K562 (cell line): Measurements from ENCODE around the gene SLC4A1. TPM values are rescaled to one million over a fixed set of nuclear protein-coding genes. Genes with fewer than 3 reads are reported as not detected.

Source experiments
- ETV1 ChIP-seq: fragments of 450-650 bp; conservative IDR thresholded peaks from 2 replicates; pipeline ENCODE4 v1.6.1; 2016; ENCODE audit warnings: missing genetic modification characterization, control low read depth, low read depth, missing compliant biosample characterization
- ETV6 ChIP-seq, 3 experiments: fragments of 150-350 bp in 1 of 3; sonication (generic) in 1 of 3; formaldehyde crosslinking in 1 of 3; IDR thresholded peaks; 2 replicates each; pipeline versions ENCODE4 v1.6.1 to v1.8.0; 2014 to 2022; ENCODE audit warnings: borderline replicate concordance in 2 of 3, low read depth in 2 of 3, antibody characterized with exemption in 1 of 3, low read length in 1 of 3, mild to moderate bottlenecking in 1 of 3, missing genetic modification reagents in 1 of 3
- KLF1 ChIP-seq: fragments of 450-650 bp; IDR thresholded peaks from 2 replicates; pipeline ENCODE4 v1.6.1; 2016; ENCODE audit warnings: missing genetic modification characterization, missing compliant biosample characterization
- KLF16 ChIP-seq: IDR thresholded peaks from 2 replicates; pipeline ENCODE4 v1.6.1; 2016; ENCODE audit warnings: antibody characterized with exemption
- NCOA2 ChIP-seq, 2 experiments: fragments of 450-650 bp; IDR thresholded peaks; 2 replicates each; pipeline ENCODE4 v1.6.1; 2018; ENCODE audit warnings: mild to moderate bottlenecking in 2 of 2, moderate library complexity in 1 of 2; ENCODE audit not compliant: partially characterized antibody in 2 of 2
- PRPF4 ChIP-seq: fragments of 200-400 bp; formaldehyde crosslinking; IDR thresholded peaks from one replicate; pipeline ENCODE4 v1.6.1; 2017; ENCODE audit warnings: low read length, low read depth, mild to moderate bottlenecking; ENCODE audit not compliant: insufficient read depth, poor library complexity, severe bottlenecking
- RHOXF2B ChIP-seq: fragments of 250-450 bp; sonication (Bioruptor Pico); conservative IDR thresholded peaks from 2 replicates; pipeline ENCODE4 v1.5.1; 2021
- SIN3B ChIP-seq: fragments of 450-650 bp; IDR thresholded peaks from 2 replicates; pipeline ENCODE4 v1.6.1; 2017; ENCODE audit warnings: low read depth, mild to moderate bottlenecking, moderate library complexity
- THAP7 ChIP-seq: fragments of 250-450 bp; sonication (Bioruptor Pico); IDR thresholded peaks from 2 replicates; pipeline ENCODE4 v1.5.0; 2021
- ZBTB1 ChIP-seq: sonication (generic); formaldehyde crosslinking; IDR thresholded peaks from 2 replicates; pipeline ENCODE4 v1.8.1; 2023; ENCODE audit warnings: missing genetic modification reagents, low read depth, mild to moderate bottlenecking, borderline replicate concordance
- ZNF134 ChIP-seq: fragments of 250-450 bp; sonication (Bioruptor Pico); conservative IDR thresholded peaks from 2 replicates; pipeline ENCODE4 v1.4.0; 2020
- ZNF639 ChIP-seq, 2 experiments: fragments of 200-800 bp in 1 of 2; sonication (Bioruptor generic) in 1 of 2; sonication (generic) in 1 of 2; formaldehyde crosslinking in 1 of 2; IDR thresholded peaks in 1 of 2; conservative IDR thresholded peaks in 1 of 2; 2 replicates each; pipeline versions ENCODE4 v1.5.0 to v1.6.1; 2016 to 2020; ENCODE audit warnings: missing compliant biosample characterization in 1 of 2, missing genetic modification characterization in 1 of 2, missing genetic modification reagents in 1 of 2
- ZNF699 ChIP-seq: fragments of 250-450 bp; sonication (Bioruptor Pico); IDR thresholded peaks from 2 replicates; pipeline ENCODE4 v1.8.0; 2021; ENCODE audit warnings: mild to moderate bottlenecking, moderate library complexity; ENCODE audit not compliant: insufficient replicate concordance
- polyA plus RNA-seq, 8 experiments: library from polyadenylated mRNA; depleted of rRNA in 4 of 8; stranded (reverse) in 5 of 8; unstranded in 3 of 8; fragments of >200 nt; fragmentation: Nextera tagmentation in 2 of 8; fragmentation: Illumina TruSeq in 1 of 8; extraction: Ambion mirVana in 2 of 8; extraction: Trizol in 1 of 8; gene quantifications; 2 replicates each; pipeline versions ENCODE4 v1.2.1 to v1.2.3, GENCODE V29; 2011 to 2014; ENCODE audit warnings: inconsistent platforms in 1 of 8, missing spikeins in 1 of 8
- total RNA-seq, 7 experiments: library from RNA; depleted of rRNA in 6 of 7; stranded (reverse); fragments of >200 nt in 6 of 7; fragmentation: Illumina TruSeq in 2 of 7; extraction: Trizol in 2 of 7; gene quantifications; 2 replicates each; pipeline versions ENCODE4 v1.2.1 to v1.2.3, GENCODE V29; 2011 to 2021; ENCODE audit warnings: low replicate concordance in 1 of 7
- TF ChIP-seq, protein P1 (sequence below), 2 experiments: IDR thresholded peaks; 2 replicates each; pipeline ENCODE4 v1.6.1; 2011; ENCODE audit warnings: borderline replicate concordance in 1 of 2, control low read depth in 1 of 2, low read depth in 1 of 2, low read length in 1 of 2, mild to moderate bottlenecking in 1 of 2, mixed read lengths in 1 of 2, moderate library complexity in 1 of 2; ENCODE audit not compliant: insufficient read depth in 1 of 2, insufficient read length in 1 of 2, poor library complexity in 1 of 2, severe bottlenecking in 1 of 2; ENCODE audit errors: extremely low read depth in 1 of 2
- TF ChIP-seq, protein P2 (sequence below): sonication (generic); formaldehyde crosslinking; IDR thresholded peaks from 2 replicates; pipeline ENCODE4 v1.8.1; 2023; ENCODE audit warnings: missing genetic modification reagents, mild to moderate bottlenecking, borderline replicate concordance
- TF ChIP-seq, protein P3 (sequence below): fragments of 450-650 bp; IDR thresholded peaks from 2 replicates; pipeline ENCODE4 v1.6.1; 2016; ENCODE audit warnings: missing biosample characterization, missing genetic modification characterization

The SLC4A1 gene
- total and polyA plus RNA-seq, 9 of the 15 experiments (the other 6 are each of a cell fraction or from before 2014, with no cell fraction given), result 0.14 to 1.00 (median 0.53) TPM

DNA sequence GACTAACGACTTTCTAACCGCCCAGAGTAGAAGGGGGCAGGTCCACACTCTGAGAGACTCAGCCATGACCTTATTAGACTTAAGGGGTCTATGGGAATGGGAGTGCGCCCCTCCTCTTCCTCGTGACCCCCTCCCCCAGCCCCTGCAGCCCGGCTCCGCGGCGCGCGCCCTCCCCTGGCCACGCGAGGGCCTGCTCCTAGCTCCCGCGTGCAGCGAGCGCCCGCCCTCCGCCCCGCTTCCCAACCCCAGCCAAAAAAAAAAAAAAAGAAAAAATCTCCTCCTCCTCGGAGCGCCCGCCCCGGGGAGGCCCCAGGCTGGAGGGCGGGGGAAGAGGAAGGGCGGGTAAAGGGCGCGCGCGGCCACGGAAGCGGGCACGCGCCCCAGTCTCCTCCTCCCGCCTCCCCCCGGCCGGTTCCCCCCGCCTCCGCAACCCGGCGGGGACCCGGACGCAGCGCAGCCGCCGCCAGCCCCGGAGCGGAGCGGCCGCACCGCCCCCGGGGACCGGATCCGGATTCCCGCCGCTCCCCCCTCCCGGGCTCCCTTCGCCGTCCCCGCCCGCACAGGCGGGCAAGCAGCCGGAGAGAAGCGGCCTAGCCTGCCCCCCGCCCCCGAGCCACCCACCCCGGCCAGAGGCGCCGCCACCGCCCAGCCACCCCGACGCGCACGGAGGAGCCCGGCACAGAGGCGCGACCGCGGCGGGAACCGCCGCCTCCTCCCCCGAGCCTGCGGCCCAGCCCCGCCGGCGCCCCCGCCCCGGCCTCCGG lies 49.4 kb downstream of the SLC4A1 start (continued):
- TF ChIP-seq ZNF639 (CRISPR knock-in tag; conservative IDR thresholded peaks at IDR 0.05 in 1 of 2, IDR thresholded peaks at IDR 0.05 in 1 of 2), result peak in 1 of 2 experiments; percentile 99; a peak in 2 of 4 replicates
- TF ChIP-seq, protein P1, sequence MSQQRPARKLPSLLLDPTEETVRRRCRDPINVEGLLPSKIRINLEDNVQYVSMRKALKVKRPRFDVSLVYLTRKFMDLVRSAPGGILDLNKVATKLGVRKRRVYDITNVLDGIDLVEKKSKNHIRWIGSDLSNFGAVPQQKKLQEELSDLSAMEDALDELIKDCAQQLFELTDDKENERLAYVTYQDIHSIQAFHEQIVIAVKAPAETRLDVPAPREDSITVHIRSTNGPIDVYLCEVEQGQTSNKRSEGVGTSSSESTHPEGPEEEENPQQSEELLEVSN (IDR thresholded peaks at IDR 0.05; ENCODE audit: borderline replicate concordance in 1 of 2, extremely low read depth in 1 of 2, insufficient read depth in 1 of 2, insufficient read length in 1 of 2, low read depth in 1 of 2, low read length in 1 of 2, poor library complexity in 1 of 2, severe bottlenecking in 1 of 2), result peak; percentile 27 to 73
- no peak for TF ChIP-seq ZNF699 (CRISPR knock-in tag)
- no peak for TF ChIP-seq NCOA2 (IDR thresholded peaks at IDR 0.05; ENCODE audit: partially characterized antibody in 2 of 2)
- TF ChIP-seq KLF16, result no peak
- TF ChIP-seq ZBTB1 (CRISPR knock-in tag), result peak; percentile 93
- TF ChIP-seq ZNF134 (CRISPR knock-in tag), result no peak
- TF ChIP-seq, protein P2, sequence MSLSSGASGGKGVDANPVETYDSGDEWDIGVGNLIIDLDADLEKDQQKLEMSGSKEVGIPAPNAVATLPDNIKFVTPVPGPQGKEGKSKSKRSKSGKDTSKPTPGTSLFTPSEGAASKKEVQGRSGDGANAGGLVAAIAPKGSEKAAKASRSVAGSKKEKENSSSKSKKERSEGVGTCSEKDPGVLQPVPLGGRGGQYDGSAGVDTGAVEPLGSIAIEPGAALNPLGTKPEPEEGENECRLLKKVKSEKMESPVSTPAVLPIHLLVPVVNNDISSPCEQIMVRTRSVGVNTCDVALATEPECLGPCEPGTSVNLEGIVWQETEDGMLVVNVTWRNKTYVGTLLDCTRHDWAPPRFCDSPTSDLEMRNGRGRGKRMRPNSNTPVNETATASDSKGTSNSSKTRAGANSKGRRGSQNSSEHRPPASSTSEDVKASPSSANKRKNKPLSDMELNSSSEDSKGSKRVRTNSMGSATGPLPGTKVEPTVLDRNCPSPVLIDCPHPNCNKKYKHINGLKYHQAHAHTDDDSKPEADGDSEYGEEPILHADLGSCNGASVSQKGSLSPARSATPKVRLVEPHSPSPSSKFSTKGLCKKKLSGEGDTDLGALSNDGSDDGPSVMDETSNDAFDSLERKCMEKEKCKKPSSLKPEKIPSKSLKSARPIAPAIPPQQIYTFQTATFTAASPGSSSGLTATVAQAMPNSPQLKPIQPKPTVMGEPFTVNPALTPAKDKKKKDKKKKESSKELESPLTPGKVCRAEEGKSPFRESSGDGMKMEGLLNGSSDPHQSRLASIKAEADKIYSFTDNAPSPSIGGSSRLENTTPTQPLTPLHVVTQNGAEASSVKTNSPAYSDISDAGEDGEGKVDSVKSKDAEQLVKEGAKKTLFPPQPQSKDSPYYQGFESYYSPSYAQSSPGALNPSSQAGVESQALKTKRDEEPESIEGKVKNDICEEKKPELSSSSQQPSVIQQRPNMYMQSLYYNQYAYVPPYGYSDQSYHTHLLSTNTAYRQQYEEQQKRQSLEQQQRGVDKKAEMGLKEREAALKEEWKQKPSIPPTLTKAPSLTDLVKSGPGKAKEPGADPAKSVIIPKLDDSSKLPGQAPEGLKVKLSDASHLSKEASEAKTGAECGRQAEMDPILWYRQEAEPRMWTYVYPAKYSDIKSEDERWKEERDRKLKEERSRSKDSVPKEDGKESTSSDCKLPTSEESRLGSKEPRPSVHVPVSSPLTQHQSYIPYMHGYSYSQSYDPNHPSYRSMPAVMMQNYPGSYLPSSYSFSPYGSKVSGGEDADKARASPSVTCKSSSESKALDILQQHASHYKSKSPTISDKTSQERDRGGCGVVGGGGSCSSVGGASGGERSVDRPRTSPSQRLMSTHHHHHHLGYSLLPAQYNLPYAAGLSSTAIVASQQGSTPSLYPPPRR (CRISPR knock-in tag), result no peak
- TF ChIP-seq, protein P3, sequence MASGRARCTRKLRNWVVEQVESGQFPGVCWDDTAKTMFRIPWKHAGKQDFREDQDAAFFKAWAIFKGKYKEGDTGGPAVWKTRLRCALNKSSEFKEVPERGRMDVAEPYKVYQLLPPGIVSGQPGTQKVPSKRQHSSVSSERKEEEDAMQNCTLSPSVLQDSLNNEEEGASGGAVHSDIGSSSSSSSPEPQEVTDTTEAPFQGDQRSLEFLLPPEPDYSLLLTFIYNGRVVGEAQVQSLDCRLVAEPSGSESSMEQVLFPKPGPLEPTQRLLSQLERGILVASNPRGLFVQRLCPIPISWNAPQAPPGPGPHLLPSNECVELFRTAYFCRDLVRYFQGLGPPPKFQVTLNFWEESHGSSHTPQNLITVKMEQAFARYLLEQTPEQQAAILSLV, result no peak
- TF ChIP-seq SIN3B, result no peak
- TF ChIP-seq RHOXF2B (CRISPR knock-in tag), result no peak
- no peak for TF ChIP-seq ETV6 (IDR thresholded peaks at IDR 0.05; ENCODE audit: borderline replicate concordance in 1 of 2, low read depth in 2 of 2, low read length in 1 of 2)
- TF ChIP-seq ETV6 (CRISPR knock-in tag; IDR thresholded peaks at IDR 0.05; ENCODE audit: borderline replicate concordance), result no peak
- TF ChIP-seq KLF1 (tag), result no peak
- peak; percentile 49 for TF ChIP-seq PRPF4
- no peak for TF ChIP-seq ETV1 (tag)
- no peak for TF ChIP-seq THAP7
